Hepatocyte (in vitro differentiated cells): ENCODE measurements around the gene LRRIQ4. TPM values are rescaled to one million over a fixed set of nuclear protein-coding genes. Genes with fewer than 3 reads are reported as not detected.

Experiments used
- DNase-seq: peaks from one replicate; pipeline ENCODE4 v3.0.0-alpha.2; 2016; ENCODE audit warnings: low spot score
- H2AFZ ChIP-seq: fragments of 200-600 bp; sonication (generic); 2 replicates; pipeline ENCODE4 v1.6.0; 2016; ENCODE audit warnings: antibody characterized with exemption, mild to moderate bottlenecking
- H3K27ac ChIP-seq: fragments of 200-600 bp; sonication (generic); 2 replicates; pipeline ENCODE4 v1.5.1; 2016; ENCODE audit warnings: mild to moderate bottlenecking
- H3K27me3 ChIP-seq: fragments of 200-600 bp; sonication (generic); 2 replicates; pipeline ENCODE4 v1.6.1; 2016
- H3K36me3 ChIP-seq: fragments of 200-600 bp; sonication (generic); replicated peaks from 2 replicates; pipeline ENCODE4 v1.5.1; 2016; ENCODE audit warnings: low read depth; ENCODE audit not compliant: insufficient read depth
- H3K4me1 ChIP-seq: fragments of 200-600 bp; sonication (generic); 2 replicates; pipeline ENCODE4 v1.5.1; 2016; ENCODE audit warnings: mild to moderate bottlenecking, moderate library complexity; ENCODE audit not compliant: insufficient read depth
- H3K4me2 ChIP-seq: fragments of 200-600 bp; sonication (generic); 2 replicates; pipeline ENCODE4 v1.6.0; 2016
- H3K4me3 ChIP-seq: fragments of 200-600 bp; sonication (generic); 2 replicates; pipeline ENCODE4 v1.5.1; 2016; ENCODE audit warnings: mild to moderate bottlenecking
- H3K79me2 ChIP-seq: fragments of 200-600 bp; sonication (generic); 2 replicates; pipeline ENCODE4 v1.6.0; 2017; ENCODE audit warnings: mild to moderate bottlenecking
- H3K9me2 ChIP-seq: fragments of 200-600 bp; sonication (generic); replicated peaks from 2 replicates; pipeline ENCODE4 v1.6.0; 2017; ENCODE audit warnings: mild to moderate bottlenecking; ENCODE audit not compliant: insufficient read depth
- H3K9me3 ChIP-seq: fragments of 200-600 bp; sonication (generic); 2 replicates; pipeline ENCODE4 v1.5.1; 2016; ENCODE audit warnings: low read depth, mild to moderate bottlenecking
- H4K20me1 ChIP-seq: fragments of 200-600 bp; sonication (generic); 2 replicates; pipeline ENCODE4 v1.6.0; 2016; ENCODE audit warnings: mild to moderate bottlenecking; ENCODE audit not compliant: insufficient read depth, poor library complexity, severe bottlenecking
- EZH2 ChIP-seq: fragments of 200-600 bp; sonication (generic); IDR thresholded peaks from 2 replicates; pipeline ENCODE4 v1.6.1; 2016; ENCODE audit warnings: antibody characterized with exemption, mild to moderate bottlenecking, borderline replicate concordance
- EZH2phosphoT487 ChIP-seq: fragments of 200-600 bp; sonication (generic); IDR thresholded peaks from one replicate; pipeline ENCODE4 v1.6.1; 2018; ENCODE audit warnings: antibody characterized with exemption, mild to moderate bottlenecking, low read depth, moderate library complexity; ENCODE audit not compliant: unreplicated experiment, severe bottlenecking
- WGBS: methylation state at CpG from one replicate; pipeline ENCODE4 v1.1.6; 2016; ENCODE audit warnings: low lambda C conversion rate; ENCODE audit errors: missing lambda C conversion rate; 5-methylcytosine and 5-hydroxymethylcytosine counted together
- polyA plus RNA-seq: library from polyadenylated mRNA; unstranded; fragments of >200 nt; fragmentation: Nextera tagmentation; extraction: Ambion mirVana; gene quantifications from 2 replicates; pipeline ENCODE4 v1.2.1, GENCODE V29; 2016
- total RNA-seq: library from RNA; depleted of rRNA; stranded (reverse); fragments of >200 nt; gene quantifications from 2 replicates; pipeline ENCODE4 v1.2.3, GENCODE V29; 2014
- TF ChIP-seq, protein P1 (sequence below): fragments of 200-600 bp; sonication (generic); IDR thresholded peaks from 2 replicates; pipeline ENCODE4 v1.5.1; 2016; ENCODE audit warnings: antibody characterized with exemption, mild to moderate bottlenecking; ENCODE audit not compliant: poor library complexity

The LRRIQ4 gene
- total and polyA plus RNA-seq, 2 experiments from 2014 or later, result not detected

DNA sequence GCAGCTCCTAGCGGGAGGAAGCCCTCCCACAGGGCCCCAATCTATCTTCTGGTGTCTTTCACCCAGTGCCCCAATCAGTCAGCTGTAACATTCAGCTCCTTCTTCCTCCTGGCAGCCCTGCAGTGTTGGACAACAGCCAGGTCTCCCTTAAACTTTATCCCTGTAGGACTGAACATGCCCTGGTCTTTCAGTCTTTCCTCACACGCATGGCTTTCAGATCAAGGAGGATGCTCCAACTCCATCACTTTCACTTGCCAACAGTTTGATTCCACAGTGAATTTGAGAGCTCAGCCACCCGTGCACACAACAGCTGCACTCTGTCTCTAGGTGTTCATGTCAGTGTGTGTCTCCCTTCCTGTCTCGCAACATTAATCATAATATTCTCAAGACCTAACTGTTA, 28.5 kb downstream of the LRRIQ4 start:
- no peaks in the 10 kb centered on the region for H3K4me1 ChIP-seq
- 68% methylated on average over 4 of the region's 4 CpGs for WGBS
- no peaks in the 10 kb centered on the region for H3K36me3 ChIP-seq
- no peak overlapping the region for H3K4me2 ChIP-seq
- no peaks in the 10 kb centered on the region for H3K9me3 ChIP-seq
- H3K27ac ChIP-seq, result no peak overlapping the region
- H4K20me1 ChIP-seq, result no peaks in the 10 kb centered on the region
- DNase-seq, result no peak
- no peak overlapping the region for H3K4me3 ChIP-seq
- H2AFZ ChIP-seq, result no peak overlapping the region
- H3K9me2 ChIP-seq, result no peaks in the 10 kb centered on the region
- no peaks in the 10 kb centered on the region for H3K79me2 ChIP-seq
- TF ChIP-seq EZH2phosphoT487 (no peak), EZH2 (no peak)
- TF ChIP-seq, protein P1, sequence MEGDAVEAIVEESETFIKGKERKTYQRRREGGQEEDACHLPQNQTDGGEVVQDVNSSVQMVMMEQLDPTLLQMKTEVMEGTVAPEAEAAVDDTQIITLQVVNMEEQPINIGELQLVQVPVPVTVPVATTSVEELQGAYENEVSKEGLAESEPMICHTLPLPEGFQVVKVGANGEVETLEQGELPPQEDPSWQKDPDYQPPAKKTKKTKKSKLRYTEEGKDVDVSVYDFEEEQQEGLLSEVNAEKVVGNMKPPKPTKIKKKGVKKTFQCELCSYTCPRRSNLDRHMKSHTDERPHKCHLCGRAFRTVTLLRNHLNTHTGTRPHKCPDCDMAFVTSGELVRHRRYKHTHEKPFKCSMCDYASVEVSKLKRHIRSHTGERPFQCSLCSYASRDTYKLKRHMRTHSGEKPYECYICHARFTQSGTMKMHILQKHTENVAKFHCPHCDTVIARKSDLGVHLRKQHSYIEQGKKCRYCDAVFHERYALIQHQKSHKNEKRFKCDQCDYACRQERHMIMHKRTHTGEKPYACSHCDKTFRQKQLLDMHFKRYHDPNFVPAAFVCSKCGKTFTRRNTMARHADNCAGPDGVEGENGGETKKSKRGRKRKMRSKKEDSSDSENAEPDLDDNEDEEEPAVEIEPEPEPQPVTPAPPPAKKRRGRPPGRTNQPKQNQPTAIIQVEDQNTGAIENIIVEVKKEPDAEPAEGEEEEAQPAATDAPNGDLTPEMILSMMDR, result no peak
- no peaks in the 10 kb centered on the region for H3K27me3 ChIP-seq

GRCh38 chr3:169842960-169843359, 30.3 kb downstream of the LRRIQ4 start:
- TF ChIP-seq, protein P1, result no peak
- TF ChIP-seq EZH2phosphoT487 (no peak), EZH2 (no peak)

DNA sequence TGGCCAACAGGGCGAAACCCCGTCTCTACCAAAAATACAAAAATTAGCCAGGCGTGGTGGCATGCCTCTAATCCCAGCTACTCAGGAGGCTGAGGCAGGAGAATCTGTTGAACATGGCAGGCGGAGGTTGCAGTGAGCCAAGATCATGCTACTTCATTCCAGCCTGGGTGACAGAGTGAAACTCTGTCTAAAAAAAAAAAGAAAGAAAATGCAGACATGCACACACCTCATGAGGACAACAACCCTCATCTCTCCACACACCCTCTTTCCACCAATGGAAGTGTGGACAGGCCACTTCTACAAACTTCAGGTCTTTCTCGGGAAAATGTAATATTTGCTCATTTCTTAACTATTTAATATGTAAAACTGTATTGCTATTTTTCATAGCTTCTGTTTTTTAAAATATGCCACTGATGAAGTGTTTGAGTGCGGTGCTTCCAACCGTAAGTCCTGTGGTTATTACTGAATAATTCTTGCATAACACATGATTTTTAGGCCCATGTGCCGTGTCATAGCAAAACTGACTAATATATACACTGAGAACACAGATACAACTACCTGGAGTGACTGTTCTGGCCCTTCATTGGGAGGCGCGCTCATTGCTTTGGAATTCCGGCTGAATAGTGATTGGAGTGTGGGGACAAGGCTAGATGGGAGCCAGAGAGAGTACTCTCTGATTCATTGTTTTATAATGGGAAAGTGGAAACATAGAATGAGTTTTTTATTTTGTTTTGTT, 34.0 kb downstream of the LRRIQ4 start:
- TF ChIP-seq EZH2 (no peak), EZH2phosphoT487 (no peak)
- TF ChIP-seq, protein P1, result no peak
- H3K27ac ChIP-seq, result no peak overlapping the region
- H3K4me2 ChIP-seq, result no peak overlapping the region

More at GRCh38 chr3:169842960-169843359, 30.3 kb downstream of the LRRIQ4 start:
- H3K4me1 ChIP-seq, result no peaks in the 10 kb centered on the region
- DNase-seq, result no peak
- no peaks in the 10 kb centered on the region for H4K20me1 ChIP-seq
- H3K27me3 ChIP-seq, result no peaks in the 10 kb centered on the region
- no peaks in the 10 kb centered on the region for H3K79me2 ChIP-seq
- H3K9me3 ChIP-seq, result no peaks in the 10 kb centered on the region
- H3K4me2 ChIP-seq, result no peak overlapping the region
- no peak overlapping the region for H3K4me3 ChIP-seq
- H2AFZ ChIP-seq, result no peak overlapping the region
- H3K27ac ChIP-seq, result no peak overlapping the region
- H3K9me2 ChIP-seq, result no peaks in the 10 kb centered on the region
- WGBS, result 68% methylated on average over 3 of the region's 3 CpGs
- H3K36me3 ChIP-seq, result no peaks in the 10 kb centered on the region

More for the DNA sequence above, 34.0 kb downstream of the LRRIQ4 start:
- Histone ChIP-seq H2AFZ (no peak overlapping the region), H3K27me3 (no peaks in the 10 kb centered on the region), H3K36me3 (no peaks in the 10 kb centered on the region), H4K20me1 (no peaks in the 10 kb centered on the region), H3K4me3 (no peak overlapping the region), H3K9me2 (no peaks in the 10 kb centered on the region), H3K79me2 (no peaks in the 10 kb centered on the region), H3K9me3 (no peaks in the 10 kb centered on the region), H3K4me1 (no peaks in the 10 kb centered on the region)
- 92% methylated on average over 11 of the region's 11 CpGs for WGBS
- DNase-seq, result no peak
